Measurements from ENCODE around the gene SEMA4C. TPM values are rescaled to one million over a fixed set of nuclear protein-coding genes. Genes with fewer than 3 reads are reported as not detected.
A peak's percentile ranks its signal among the peaks of the same experiment; 100 is the strongest.

The SEMA4C gene
- total and polyA plus RNA-seq, 9 of the 15 experiments (the other 6 are each of a cell fraction or from before 2014, with no cell fraction given): 0.32 to 59.7 (median 23.9) TPM

- WGBS (ENCODE audit: insufficient coverage, low coverage, missing lambda C conversion rate): 92% methylated on average over 22 of the region's 23 CpGs
- in situ Hi-C loops (cut with MboI): no loop called here
- POLR2A ChIA-PET: interaction anchor here (0.7 to 6.6 kb wide), 5 partner anchors 9 to 64 kb away, joined by 3 to 73 read pairs (median 6); no protein-coding TSS in a partner anchor
- TF ChIP-seq ZBTB33 (CRISPR knock-in tag; IDR thresholded peaks at IDR 0.05) (peak; percentile 14; the same call in 1 of the 2 replicates), ZNF511 (CRISPR knock-in tag; IDR thresholded peaks at IDR 0.05) (no peak), ZNF444 (CRISPR knock-in tag; IDR thresholded peaks at IDR 0.05) (no peak), ZNF609 (CRISPR knock-in tag; IDR thresholded peaks at IDR 0.05; ENCODE audit: borderline replicate concordance) (no peak), RBFOX2 (IDR thresholded peaks at IDR 0.05; ENCODE audit: low read depth, low read length) (0 out of 2 replicates have a peak, but pooled peaks have one; percentile 32), ZNF449 (CRISPR knock-in tag; IDR thresholded peaks at IDR 0.05) (no peak), POLR2G (IDR thresholded peaks at IDR 0.05; ENCODE audit: low read depth, low read length) (peak; percentile 55), TAF1 (IDR thresholded peaks at IDR 0.05; ENCODE audit: control insufficient read depth, extremely low read depth, insufficient read depth, low read length, severe bottlenecking) (no peak)
Measured at GRCh38 chr2:96885432-96886347, 15.8 kb upstream of the SEMA4C start.

More at GRCh38 chr2:96885432-96886347, 15.8 kb upstream of the SEMA4C start:
- peak overlapping the region; percentile 43; the same call in 2 of the 3 replicates for H3K27ac ChIP-seq (ENCODE audit: extremely low read depth, low read depth, low read length)
- peaks cover 84% of the 10 kb centered on the region for H3K36me3 ChIP-seq (ENCODE audit: control insufficient read depth, insufficient read depth, low read length)
- H3K9me3 ChIP-seq (replicated peaks; ENCODE audit: control insufficient read depth, insufficient read depth, low read depth, low read length): no peaks in the 10 kb centered on the region
- no peak overlapping the region for H2AFZ ChIP-seq (ENCODE audit: low read depth, low read length)
- no peak for FAIRE-seq
- CTCF ChIA-PET (ENCODE audit: low intra/inter-chr PET ratio): no interaction called here
- BruUV-seq (replicated peaks): no TSS peak
- peaks cover 3% of the 10 kb centered on the region; the same call in 1 of the 2 replicates for H4K20me1 ChIP-seq (replicated peaks; ENCODE audit: control insufficient read depth, insufficient read depth, low read length)
- intact Hi-C loops (cut with micrococcal nuclease): no loop called here
- DNase-seq (ENCODE audit: extremely low read depth in 1 of 4, low spot score in 3 of 4): no peak
- no peaks in the 10 kb centered on the region; a peak in 1 of 5 replicates for H3K27me3 ChIP-seq (ENCODE audit: control insufficient read depth in 2 of 2, insufficient read depth in 2 of 2, low read length in 2 of 2)
- H3K9me1 ChIP-seq (ENCODE audit: control insufficient read depth, insufficient read depth, low read length): no peaks in the 10 kb centered on the region
- H3K4me1 ChIP-seq (replicated peaks in 1 of 2; ENCODE audit: control insufficient read depth in 2 of 2, insufficient read depth in 2 of 2, low read length in 2 of 2): peaks cover 40 to 86% of the 10 kb centered on the region in 2 experiments; a peak in 4 of 5 replicates
- peak overlapping the region in 1 of 2 experiments; percentile 79; a peak in 2 of 4 replicates for H3K9ac ChIP-seq (ENCODE audit: insufficient read depth in 1 of 2, low read depth in 2 of 2, low read length in 2 of 2)
- no peak overlapping the region for H3K4me3 ChIP-seq
- H3K4me2 ChIP-seq (ENCODE audit: insufficient read depth, low read length): no peak overlapping the region
- no peak for ATAC-seq
- H3K79me2 ChIP-seq (ENCODE audit: control insufficient read depth, insufficient read depth, low read length): peaks cover 63% of the 10 kb centered on the region
